Astrocyte (in vitro differentiated cells and primary cell): Measurements from ENCODE around the gene KCNG2. TPM values are rescaled to one million over a fixed set of nuclear protein-coding genes. Genes with fewer than 3 reads are reported as not detected.

ENCODE experiments used
- DNase-seq: peaks from one replicate; pipeline ENCODE4 v3.0.0-alpha.2; 2010; ENCODE audit warnings: low read depth
- FAIRE-seq: peaks from 2 replicates; lab custom pipeline; 2011; peaks lifted over from hg19 to GRCh38; lab: Jason Lieb, UNC
- H2AFZ ChIP-seq: 2 replicates; pipeline ENCODE4 v1.6.0; 2012; ENCODE audit warnings: low read depth, low read length, inconsistent platforms
- H3K27ac ChIP-seq: 2 replicates; pipeline ENCODE4 v1.5.1; 2011; ENCODE audit warnings: low read depth, low read length, inconsistent platforms
- H3K27me3 ChIP-seq: 2 replicates; pipeline ENCODE4 v1.6.0; 2011; ENCODE audit warnings: low read length, inconsistent platforms; ENCODE audit not compliant: insufficient read depth
- H3K36me3 ChIP-seq: 2 replicates; pipeline ENCODE4 v1.5.1; 2011; ENCODE audit warnings: low read length, inconsistent platforms; ENCODE audit not compliant: insufficient read depth
- H3K4me1 ChIP-seq: 2 replicates; pipeline ENCODE4 v1.5.1; 2011; ENCODE audit warnings: low read length, inconsistent platforms; ENCODE audit not compliant: insufficient read depth
- H3K4me2 ChIP-seq: 2 replicates; pipeline ENCODE4 v1.6.0; 2012; ENCODE audit warnings: low read length, inconsistent platforms
- H3K4me3 ChIP-seq: 2 replicates; pipeline ENCODE4 v1.5.1; 2011; ENCODE audit warnings: low read depth, mild to moderate bottlenecking, low read length, inconsistent platforms; ENCODE audit not compliant: insufficient read depth
- H3K79me2 ChIP-seq: 2 replicates; pipeline ENCODE4 v1.6.0; 2012; ENCODE audit warnings: mild to moderate bottlenecking, low read length, inconsistent platforms; ENCODE audit not compliant: insufficient read depth
- H3K9ac ChIP-seq: 2 replicates; pipeline ENCODE4 v1.6.0; 2012; ENCODE audit warnings: mild to moderate bottlenecking, low read length, inconsistent platforms
- H3K9me3 ChIP-seq: 2 replicates; pipeline ENCODE4 v1.5.1; 2012; ENCODE audit warnings: low read depth, mild to moderate bottlenecking, low read length, inconsistent platforms; ENCODE audit not compliant: insufficient read depth
- H4K20me1 ChIP-seq: 2 replicates; pipeline ENCODE4 v1.6.0; 2012; ENCODE audit warnings: low read length, inconsistent platforms; ENCODE audit not compliant: insufficient read depth
- H3K27ac Mint-ChIP-seq: one replicate; pipeline ENCODE4 v1.8.0; 2021; ENCODE audit warnings: mild to moderate bottlenecking, mixed read lengths; ENCODE audit not compliant: unreplicated experiment
- H3K27me3 Mint-ChIP-seq: one replicate; pipeline ENCODE4 v1.8.0; 2021; ENCODE audit warnings: low read depth, mixed read lengths; ENCODE audit not compliant: unreplicated experiment
- H3K36me3 Mint-ChIP-seq: one replicate; pipeline ENCODE4 v1.8.0; 2021; ENCODE audit warnings: low read depth, mixed read lengths; ENCODE audit not compliant: unreplicated experiment
- H3K4me1 Mint-ChIP-seq: one replicate; pipeline ENCODE4 v1.8.0; 2021; ENCODE audit warnings: low read depth, mixed read lengths; ENCODE audit not compliant: unreplicated experiment
- H3K4me3 Mint-ChIP-seq: one replicate; pipeline ENCODE4 v1.8.0; 2021; ENCODE audit warnings: mild to moderate bottlenecking, moderate library complexity, mixed read lengths; ENCODE audit not compliant: unreplicated experiment
- H3K9me3 Mint-ChIP-seq: one replicate; pipeline ENCODE4 v1.8.0; 2021; ENCODE audit warnings: mild to moderate bottlenecking, mixed read lengths; ENCODE audit not compliant: unreplicated experiment
- CTCF ChIP-seq: IDR thresholded peaks from 2 replicates; pipeline ENCODE4 v1.5.1; 2011; ENCODE audit warnings: low read depth, mild to moderate bottlenecking, inconsistent platforms, low read length, moderate library complexity; ENCODE audit not compliant: insufficient read depth
- EZH2 ChIP-seq: IDR thresholded peaks from 2 replicates; pipeline ENCODE4 v1.6.1; 2012; ENCODE audit warnings: mild to moderate bottlenecking, low read length, inconsistent platforms; ENCODE audit not compliant: insufficient read depth
- total RNA-seq: library from RNA; stranded (reverse); gene quantifications from 2 replicates; pipeline ENCODE4 v1.2.1, GENCODE V29; 2021

KCNG2 gene
- total RNA-seq, 1 donor from 2014 or later, result 0.16 TPM

GRCh38 chr18:79923896-79924585 lies 126.3 kb downstream of the KCNG2 start:
- H3K4me2 ChIP-seq, result no peak overlapping the region
- H3K9ac ChIP-seq, result no peak overlapping the region
- DNase-seq (no peak), FAIRE-seq (no peak)
- H3K27me3 Mint-ChIP-seq, result no peaks in the 10 kb centered on the region
- H3K9me3 Mint-ChIP-seq, result peaks cover 7% of the 10 kb centered on the region
- no peak overlapping the region for H2AFZ ChIP-seq
- H3K27ac ChIP-seq, result no peak overlapping the region
- no peak overlapping the region for H3K4me3 ChIP-seq
- no peak overlapping the region for H3K27ac Mint-ChIP-seq
- TF ChIP-seq EZH2 (no peak), CTCF (no peak)
- peaks cover 58% of the 10 kb centered on the region for H4K20me1 ChIP-seq
- H3K4me1 ChIP-seq, result no peaks in the 10 kb centered on the region
- peaks cover 38% of the 10 kb centered on the region for H3K36me3 Mint-ChIP-seq
- H3K9me3 ChIP-seq, result peaks cover 2% of the 10 kb centered on the region
- H3K27me3 ChIP-seq, result no peaks in the 10 kb centered on the region
- H3K4me3 Mint-ChIP-seq, result no peak overlapping the region
- H3K79me2 ChIP-seq, result peaks cover 19% of the 10 kb centered on the region
- H3K4me1 Mint-ChIP-seq, result no peaks in the 10 kb centered on the region
- no peaks in the 10 kb centered on the region for H3K36me3 ChIP-seq

GRCh38 chr18:79924814-79925731 lies 127.3 kb downstream of the KCNG2 start:
- Mint-ChIP-seq H3K9me3 (peaks cover 16% of the 10 kb centered on the region), H3K4me3 (no peak overlapping the region), H3K4me1 (no peaks in the 10 kb centered on the region), H3K27me3 (no peaks in the 10 kb centered on the region), H3K27ac (no peak overlapping the region), H3K36me3 (peaks cover 46% of the 10 kb centered on the region)
- Histone ChIP-seq H3K4me2 (no peak overlapping the region), H3K4me1 (no peaks in the 10 kb centered on the region), H3K4me3 (no peak overlapping the region), H3K79me2 (peaks cover 27% of the 10 kb centered on the region), H3K36me3 (no peaks in the 10 kb centered on the region), H3K9me3 (peaks cover 6% of the 10 kb centered on the region), H3K27me3 (no peaks in the 10 kb centered on the region), H4K20me1 (peaks cover 62% of the 10 kb centered on the region), H2AFZ (no peak overlapping the region), H3K27ac (no peak overlapping the region), H3K9ac (no peak overlapping the region)
- DNase-seq (no peak), FAIRE-seq (no peak)
- TF ChIP-seq EZH2, result no peak
- no peak for TF ChIP-seq CTCF
